ENCODE data around the gene TAAR1.
"Not testable (repeated sequence)": the region's sequence is repeated elsewhere in the genome, so short reads cannot be mapped to it uniquely, and the experiment has no call there.

The TAAR1 gene, protein sequence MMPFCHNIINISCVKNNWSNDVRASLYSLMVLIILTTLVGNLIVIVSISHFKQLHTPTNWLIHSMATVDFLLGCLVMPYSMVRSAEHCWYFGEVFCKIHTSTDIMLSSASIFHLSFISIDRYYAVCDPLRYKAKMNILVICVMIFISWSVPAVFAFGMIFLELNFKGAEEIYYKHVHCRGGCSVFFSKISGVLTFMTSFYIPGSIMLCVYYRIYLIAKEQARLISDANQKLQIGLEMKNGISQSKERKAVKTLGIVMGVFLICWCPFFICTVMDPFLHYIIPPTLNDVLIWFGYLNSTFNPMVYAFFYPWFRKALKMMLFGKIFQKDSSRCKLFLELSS

DNA sequence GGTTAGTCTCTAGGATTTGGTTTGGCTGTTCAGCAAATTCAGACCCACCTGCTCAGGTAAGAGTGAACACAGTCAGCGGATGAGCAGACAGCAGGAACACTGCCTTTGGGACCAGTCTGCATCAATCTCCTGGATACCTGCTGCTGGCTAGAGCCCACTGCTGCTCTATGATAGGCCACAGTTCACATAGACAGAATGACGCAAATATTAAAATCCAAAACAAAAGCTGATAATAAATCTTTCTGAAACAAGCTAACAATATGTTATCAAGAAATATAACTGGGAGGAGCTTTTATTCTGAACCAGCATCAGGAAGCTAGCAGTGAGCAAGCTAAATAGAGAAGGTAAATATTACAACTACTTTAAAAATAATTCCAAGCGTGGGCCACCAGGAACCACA is at the start of gene TAAR1:
Gene TAAR1, minus strand, starts transcription at position 101 of the 400 bp plus-strand sequence. CDS start 13,179 bp downstream, outside the sequence.
- DNase-seq: no peak

DNA sequence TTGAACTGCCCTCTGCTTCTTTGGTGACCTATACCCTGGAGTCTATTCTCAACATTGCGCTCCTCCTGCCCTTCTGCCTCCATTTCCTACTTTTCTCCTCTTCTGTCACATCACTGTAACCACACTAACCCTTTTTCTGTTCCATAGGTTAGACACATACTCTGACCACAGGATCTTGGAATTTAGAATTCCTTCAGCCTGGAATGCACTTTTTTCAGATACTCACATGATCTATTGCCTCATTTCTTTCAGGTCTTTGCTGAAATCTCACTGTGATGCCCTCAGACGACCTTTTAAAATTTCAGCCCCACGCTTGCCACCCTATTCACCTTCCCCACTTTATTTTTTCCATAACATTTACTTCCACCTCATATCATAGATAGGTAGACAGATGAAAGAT is 49.8 kb upstream of the TAAR1 start:
- no peak for DNase-seq

DNA sequence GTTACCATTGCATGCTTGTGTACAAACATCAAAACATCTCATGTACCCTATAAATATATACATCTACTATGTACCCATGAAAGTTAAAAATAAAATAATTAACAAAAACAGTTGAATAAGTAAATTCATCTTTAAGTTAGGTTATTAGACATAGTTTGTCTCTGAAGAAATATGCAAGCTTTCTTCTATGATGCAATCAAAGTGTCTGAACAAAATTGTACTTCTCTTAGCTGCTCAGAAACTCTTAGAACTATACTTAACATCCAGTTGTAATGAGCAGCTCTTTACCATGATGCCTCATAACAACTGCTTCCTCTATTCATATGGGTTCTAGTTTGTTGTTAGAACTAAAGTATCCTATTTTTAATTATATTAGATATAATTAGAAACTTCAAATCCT is 49.0 kb upstream of the TAAR1 start:
- no peak for DNase-seq

DNA sequence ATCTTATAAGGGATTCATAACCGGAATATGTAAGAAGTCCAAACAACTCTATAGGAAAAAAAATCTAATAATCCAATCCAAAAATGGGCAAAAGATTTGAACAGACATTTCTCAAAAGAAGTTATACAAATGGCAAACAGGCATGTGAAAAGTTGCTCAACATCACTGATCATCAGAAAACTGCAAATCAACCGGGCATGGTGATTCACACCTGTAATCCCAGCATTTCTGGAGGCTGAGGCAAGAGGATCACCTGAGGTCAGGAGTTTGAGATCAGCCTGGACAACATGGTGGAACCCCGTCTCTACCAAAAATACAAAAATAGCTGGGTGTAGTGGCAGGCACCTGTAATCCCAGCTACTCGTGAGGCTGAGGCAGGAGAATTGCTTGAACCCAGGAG is 47.8 kb upstream of the TAAR1 start:
- not testable (repeated sequence) for DNase-seq

DNA sequence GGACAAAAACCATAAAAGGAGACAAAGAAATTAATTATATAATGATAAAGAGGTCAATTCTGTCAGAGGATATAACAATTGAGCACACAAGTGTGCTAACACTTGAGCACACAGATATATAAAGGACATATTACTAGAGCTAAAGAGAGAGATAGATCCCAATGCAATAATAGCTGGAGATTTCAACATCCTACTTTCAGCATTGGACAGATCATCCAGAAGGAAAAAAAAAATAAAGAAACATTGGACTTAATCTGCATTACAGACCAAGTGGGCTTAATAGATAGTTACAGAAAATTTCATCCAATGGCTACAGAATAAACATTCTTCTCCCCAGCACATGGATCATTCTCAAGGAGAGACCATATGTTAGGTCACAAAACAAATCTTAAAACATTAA is 45.0 kb upstream of the TAAR1 start:
- DNase-seq: no peak

DNA sequence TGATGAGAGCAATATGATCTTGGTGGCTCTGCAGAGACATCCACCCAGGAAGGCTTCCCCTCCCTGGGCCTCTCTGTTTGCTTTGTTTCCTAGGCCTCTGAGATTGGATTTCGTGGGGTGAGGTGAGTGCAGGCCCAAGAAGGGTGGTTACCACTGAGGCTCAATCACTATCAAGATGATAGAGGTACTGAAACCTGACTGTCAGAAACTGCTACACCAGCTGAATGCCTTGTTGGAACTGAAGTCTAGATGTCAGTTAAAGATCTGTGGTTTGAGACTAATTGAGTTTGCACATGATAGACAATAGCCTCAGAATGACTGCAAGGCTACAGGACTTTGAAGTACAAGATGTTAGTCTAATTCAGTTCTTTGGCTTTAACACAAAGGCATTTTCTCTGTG is 39.6 kb upstream of the TAAR1 start:
- no peak for DNase-seq

DNA sequence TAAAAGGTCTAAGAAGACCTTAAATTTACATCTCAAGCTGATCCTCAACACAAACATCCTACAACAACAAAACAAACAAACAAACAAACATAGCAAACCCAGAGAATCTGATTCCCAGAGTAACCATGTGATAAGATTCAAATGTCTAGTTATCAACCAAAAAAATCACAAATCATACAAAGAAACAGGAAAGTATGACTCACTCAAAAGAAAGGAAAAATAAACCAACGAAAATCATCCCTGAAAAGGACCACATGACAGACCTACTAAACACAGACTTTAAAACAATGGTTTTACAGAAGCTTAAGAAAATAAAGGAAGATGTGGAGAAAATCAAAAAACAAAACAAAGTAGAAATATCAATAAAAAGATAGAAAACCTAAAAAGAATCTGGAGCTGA is 36.8 kb upstream of the TAAR1 start:
- DNase-seq: no peak

DNA sequence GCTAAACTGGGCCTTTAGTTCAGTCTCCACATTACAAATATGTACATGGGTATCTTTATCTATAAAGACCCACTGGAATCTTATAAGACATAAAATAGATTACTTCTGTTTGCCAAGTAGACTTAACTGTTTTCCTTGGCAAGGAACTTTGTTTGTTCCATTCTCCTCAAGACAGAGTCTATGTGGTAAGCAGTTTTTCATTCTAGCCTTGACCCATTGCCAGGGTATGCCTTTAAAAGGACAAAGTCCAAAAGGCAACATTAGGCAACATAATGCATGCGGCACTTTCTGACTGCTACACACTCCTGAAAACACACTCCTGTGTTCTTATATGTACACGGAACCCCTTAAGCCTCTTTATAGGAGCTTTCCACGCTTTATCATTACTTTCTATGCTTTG is 34.5 kb upstream of the TAAR1 start:
- DNase-seq: no peak

DNA sequence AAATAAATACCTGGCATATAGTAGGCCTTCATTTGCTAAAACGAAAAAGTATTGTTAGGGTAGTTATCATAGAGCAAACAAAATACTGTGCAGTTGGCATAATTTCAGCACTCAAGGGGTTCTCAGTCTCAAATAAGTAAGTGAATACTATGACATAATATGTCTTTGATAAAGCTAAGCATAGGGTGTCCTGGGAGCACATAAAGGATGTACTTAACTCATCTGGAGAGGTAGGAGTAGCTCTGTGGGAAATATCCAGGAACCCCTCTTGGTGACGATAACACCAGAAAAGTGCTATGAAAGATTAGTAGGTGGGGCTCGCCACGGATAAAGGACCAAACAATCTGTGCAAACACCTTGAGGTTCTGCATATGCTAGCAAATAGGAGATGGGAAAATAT is 31.7 kb upstream of the TAAR1 start:
- no peak for DNase-seq

DNA sequence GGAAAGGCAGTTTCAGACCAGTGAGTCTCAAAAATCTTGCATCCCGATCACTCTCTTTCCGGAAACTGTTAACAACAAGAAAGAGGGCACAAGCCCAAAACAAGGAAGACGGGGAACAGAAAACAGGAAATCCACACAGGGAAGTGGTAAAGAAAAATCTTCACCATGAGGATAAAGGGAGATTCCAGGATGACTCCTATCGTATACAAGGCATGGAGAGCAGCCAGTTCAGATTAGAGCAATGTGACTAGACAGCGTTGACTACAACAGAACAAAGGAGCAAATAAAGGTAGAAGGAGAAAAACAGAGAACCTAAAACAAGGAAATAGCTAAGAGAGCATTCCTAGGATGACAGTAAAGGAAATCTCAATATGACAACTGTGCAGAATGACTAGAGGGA is 28.3 kb upstream of the TAAR1 start:
- no peak for DNase-seq

DNA sequence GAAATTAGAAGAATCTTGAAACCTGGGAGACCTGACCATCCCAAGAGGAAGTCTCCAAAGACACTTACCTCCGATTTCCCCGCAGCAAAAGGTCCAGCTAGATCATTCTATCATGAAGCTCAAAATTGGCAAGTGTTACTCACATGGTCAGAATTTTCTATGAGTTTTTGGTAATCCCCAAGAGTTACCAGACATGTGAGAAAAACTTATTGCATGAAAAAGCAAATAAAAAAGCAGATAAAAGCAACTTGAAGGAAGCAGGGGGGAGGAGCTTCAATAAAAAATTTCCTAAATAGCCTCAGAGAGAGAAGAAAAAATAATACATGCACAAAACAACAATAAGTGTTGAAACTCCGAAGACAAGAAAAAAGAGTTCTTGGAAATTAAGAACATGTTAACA is 27.5 kb upstream of the TAAR1 start:
- DNase-seq: no peak

DNA sequence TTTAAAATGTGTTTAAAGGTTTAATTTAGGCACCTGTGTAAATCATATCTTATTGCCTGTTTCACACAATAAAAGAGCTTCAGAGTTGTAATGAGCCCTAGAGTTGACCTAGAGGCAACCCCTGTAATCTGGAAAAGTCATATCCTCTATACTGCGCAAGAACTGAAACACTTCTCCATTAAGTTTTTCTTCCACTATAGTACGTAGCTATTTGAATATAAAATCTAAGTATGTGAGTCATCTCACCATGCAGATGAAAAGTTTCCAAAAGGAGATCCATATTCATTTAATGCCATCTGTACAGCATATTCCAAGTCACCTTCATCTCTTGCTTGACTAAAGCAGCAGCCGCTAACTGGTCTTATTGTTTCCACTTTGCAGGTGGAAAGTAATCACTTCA is 26.0 kb upstream of the TAAR1 start:
- no peak for DNase-seq

DNA sequence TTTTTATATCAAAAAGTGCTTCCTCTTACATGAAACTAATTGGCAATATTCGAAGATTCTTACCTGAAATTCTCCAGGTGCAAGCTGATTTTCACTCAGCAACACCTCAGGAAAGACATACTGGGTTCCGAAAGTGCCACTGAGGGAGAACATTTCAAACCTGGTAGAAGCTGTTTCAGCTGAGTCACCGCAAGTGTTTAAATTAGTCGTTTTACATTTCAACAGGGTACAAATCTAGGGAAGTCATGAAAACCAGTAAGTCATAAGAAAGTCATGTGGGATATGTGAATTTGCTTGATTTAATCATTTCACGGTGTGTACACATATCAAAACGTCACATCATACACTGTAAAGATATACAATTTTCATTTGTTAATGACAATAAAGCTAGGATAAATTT is 25.3 kb upstream of the TAAR1 start:
- DNase-seq: no peak

DNA sequence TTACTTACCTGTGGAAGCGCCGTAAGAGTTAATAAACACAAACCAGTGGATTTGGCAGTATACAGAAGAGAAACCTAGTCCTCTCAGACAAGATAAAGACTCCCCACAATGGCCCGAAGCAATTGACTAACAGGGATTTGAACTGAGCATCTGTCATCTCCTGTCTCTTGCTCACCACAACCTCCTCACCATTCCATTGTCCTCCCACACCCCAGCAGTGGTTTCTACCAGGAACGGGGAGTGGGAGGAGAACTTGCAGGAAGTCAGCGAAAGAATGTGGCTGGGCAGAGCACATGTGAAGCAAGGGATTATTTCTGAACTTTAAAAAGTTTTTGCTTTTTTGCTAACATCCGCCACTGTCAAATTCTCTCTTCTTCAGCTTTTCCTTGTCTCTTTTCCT is 24.6 kb upstream of the TAAR1 start:
- DNase-seq: no peak

DNA sequence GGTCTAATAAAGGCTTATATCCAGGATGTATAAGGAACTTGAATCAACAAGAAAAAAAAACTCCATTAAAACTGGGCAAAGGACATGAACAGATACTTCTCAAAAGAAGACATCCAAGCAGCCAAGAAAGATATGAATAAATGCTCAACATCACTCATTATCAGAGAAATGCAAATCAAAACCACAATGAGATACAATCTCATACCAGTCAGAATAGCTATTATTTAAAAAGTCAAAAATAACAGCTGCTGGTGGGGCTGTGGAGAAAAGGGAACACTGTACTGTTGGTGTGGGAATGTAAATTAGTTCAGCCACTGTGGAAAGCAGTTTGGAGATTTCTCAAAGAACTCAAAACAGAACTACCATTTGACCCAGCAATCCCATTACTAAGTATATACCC is 20.1 kb upstream of the TAAR1 start:
- DNase-seq: not testable (repeated sequence)

DNA sequence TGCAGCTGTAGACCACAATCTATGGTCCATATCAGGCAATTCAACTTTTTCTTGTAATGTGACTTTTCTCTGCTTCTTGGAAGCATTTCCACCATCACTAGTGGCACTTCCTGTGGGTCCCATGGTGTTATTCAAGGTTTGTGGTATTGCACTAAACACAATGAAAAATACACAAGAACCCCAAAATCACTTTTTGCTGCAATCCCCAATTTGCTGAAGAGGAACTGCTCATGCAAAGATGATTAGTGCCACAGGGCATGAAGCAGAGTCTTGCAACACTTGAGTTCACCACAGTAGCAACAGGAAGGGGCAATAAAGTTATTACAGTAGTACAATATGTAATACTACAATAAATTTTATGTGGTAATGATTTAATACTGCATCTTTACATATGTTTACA is 16.8 kb upstream of the TAAR1 start:
- no peak for DNase-seq

DNA sequence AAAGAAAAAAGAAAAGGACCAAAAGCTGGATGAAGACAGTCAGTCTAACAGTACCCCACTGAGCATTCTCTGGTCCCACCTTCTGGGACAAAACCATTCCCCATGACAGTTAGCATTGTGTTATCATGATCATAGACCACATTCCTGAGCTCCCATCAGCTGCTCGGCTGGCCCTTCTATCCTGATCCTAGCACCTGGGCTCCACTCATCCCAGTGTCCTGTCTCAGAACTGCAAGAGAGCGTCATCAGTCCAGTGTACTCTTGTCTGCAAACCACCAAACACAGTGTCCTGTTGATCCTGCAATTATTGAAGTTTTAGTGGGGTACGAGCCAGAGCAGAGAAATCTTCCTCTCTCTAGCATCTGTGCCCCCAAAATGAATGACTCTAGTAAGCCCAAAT is 16.0 kb upstream of the TAAR1 start:
- no peak for DNase-seq

DNA sequence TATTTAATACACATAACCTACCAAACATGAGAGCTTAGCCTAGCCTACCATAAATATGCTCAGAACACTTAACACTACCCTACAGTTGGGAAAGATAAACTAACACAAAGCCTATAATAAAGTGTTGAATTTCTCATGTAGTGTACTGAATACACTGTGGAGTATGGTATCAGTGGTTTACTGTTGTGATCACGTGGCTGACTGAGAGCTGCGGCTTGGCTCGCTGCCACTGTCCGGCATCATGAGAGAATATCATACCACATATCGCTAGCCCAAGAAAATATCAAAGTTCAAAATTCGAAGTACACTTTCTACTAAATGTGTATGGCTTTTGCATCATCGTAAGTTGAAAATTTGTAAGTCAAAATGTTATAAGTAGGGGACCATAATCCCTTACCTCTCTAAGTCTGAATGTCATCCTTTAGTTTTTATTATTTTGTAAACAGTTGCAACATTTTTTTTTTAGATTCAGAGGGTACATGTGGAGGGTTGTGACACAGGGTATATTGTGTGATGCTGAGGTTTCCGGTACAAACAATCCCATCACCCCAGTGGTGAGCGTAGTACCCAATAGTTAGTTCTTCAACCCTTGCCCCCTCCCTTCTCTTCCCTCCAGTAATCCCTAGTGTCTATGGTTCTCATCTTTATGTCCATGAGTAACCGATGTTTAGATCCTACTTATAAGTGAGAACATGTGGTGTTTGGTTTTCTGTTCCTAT is 14.6 kb upstream of the TAAR1 start:
- DNase-seq: no peak

DNA sequence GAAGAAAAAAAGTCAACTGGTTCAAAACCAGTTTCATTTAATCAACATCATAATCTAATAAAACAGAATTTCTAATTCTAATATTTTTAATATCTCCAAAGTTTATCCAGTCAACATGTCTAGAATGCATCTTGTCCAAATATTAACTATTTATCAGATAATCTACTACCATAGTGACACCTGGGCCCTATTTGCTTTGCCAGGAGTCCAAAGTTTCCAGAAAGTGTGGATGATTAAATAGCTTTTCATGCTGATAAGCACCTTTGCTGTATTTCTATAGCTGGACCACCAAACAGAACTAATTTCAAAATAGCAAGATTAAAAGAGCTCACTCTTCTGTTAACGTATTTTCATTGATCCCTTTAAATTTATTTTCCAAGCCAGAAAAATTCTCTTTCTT is 12.3 kb upstream of the TAAR1 start:
- DNase-seq: no peak

DNA sequence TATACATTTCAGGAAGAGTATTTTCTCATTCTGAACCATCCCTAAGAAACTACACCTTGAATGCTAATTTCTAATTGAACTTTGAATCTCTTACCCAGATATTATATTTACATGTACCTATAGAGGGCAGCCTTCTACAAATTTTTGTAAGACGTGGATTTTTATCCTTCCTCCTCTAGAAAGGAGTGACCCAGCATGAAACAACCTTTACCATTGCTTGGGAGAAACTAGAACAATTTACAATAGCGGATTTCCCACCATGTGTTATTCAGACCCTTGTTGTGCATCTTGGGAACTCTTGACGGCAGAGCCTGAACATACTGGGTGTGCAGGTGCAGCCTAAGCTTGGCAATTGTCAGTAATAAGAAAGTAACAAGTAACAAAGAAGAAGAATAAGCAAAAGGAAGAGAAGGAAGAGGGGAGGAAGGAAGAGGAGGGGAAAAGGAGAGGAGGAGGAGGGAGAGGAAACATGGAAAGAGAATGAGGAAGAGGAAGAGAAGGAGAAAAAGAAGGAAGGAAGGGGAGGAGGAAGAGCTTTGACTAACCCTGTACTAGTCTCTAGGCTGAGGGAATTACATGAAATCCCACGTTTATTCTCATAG is 10.8 kb upstream of the TAAR1 start:
- DNase-seq: no peak

DNA sequence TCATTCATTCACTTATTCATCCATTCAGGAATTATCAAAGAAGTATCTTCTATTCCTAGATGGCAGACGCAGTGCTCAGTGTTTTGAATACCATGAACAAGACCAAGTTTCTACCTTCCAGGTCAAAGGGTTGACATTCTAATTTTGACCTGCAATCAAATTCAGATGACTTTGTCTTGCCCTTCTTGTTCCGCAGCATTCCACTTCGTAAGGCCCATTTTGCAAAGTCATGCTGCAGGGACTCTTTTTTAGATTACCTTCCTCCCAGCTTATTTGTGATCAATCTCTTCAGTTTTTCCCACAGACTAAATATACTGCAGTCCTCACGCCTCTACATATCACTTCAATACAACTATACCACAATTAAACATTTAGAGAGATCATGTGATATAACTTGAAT is 7.1 kb upstream of the TAAR1 start:
- no peak for DNase-seq

DNA sequence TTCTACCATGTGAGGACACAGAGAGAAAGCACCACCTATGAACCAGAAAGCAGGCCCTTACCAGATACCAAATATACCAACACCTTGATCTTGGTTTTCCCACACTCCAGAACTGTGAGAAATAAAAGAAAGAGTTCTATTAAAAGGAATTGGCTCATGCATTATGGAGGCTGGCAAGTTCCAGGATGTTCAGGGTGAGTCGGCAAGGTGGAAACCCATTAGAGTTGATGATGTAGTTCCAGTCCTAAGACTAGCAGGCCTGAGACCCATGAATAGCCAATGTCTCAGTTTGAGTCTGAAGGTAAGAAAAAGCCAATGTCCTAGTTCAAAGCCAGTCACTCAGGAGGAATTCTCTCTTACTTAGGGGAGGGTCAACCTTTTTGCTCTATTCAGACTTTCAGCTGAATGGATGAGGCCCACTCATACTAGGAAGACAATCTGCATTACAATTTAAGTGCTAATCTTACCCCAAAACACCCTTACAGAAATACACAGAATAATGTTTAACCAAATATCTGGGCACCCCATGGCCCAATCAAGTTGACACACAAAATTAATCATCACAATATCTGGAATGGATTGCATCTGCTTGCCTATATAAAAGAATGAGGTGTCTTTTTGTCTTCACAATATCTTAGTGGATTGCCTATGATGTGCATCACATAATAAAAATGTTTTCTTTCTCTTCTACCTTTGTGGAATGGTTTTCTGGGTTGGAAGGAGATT is 5.5 kb upstream of the TAAR1 start:
- no peak for DNase-seq

DNA sequence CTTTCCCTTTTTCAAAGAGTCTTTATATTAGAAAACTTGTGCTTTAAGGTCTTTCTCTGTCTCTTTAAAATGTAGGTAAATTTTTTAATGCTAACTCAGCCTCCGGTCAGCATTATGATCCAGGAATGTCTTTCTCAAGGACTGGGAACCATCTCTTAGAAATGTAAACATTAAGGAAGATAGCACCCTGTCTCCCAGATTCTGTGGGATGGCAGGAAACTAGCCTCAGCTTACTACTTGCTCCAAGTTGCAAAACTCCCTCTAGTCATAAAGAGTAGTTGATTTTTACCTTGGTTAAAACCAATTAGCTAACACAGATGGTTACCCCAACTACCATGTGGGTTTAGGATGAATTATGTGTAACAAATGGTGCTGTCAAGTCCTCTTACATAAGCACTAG is 4.7 kb upstream of the TAAR1 start:
- DNase-seq: no peak

DNA sequence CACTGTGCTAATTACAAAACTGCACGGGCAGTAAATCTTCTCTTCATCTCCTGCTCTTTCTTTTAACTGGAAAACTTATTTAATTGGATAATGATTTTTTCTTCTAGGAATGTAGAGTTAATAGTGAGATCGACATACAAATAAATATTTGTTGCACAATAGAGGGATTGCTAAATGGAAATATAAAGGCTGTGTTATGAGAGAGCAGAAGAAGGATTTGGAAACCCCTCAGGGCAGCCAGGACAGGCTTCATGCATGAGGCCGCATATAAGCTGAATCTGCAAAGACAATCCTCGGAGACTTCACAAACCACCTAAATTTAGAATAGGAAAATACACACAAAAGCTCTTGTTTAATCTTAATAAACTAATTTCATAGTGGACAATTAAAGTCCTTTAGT is 2.9 kb upstream of the TAAR1 start:
- DNase-seq: no peak
